Measurements from ENCODE around the gene HOXD11.

HOXD11 gene

DNA sequence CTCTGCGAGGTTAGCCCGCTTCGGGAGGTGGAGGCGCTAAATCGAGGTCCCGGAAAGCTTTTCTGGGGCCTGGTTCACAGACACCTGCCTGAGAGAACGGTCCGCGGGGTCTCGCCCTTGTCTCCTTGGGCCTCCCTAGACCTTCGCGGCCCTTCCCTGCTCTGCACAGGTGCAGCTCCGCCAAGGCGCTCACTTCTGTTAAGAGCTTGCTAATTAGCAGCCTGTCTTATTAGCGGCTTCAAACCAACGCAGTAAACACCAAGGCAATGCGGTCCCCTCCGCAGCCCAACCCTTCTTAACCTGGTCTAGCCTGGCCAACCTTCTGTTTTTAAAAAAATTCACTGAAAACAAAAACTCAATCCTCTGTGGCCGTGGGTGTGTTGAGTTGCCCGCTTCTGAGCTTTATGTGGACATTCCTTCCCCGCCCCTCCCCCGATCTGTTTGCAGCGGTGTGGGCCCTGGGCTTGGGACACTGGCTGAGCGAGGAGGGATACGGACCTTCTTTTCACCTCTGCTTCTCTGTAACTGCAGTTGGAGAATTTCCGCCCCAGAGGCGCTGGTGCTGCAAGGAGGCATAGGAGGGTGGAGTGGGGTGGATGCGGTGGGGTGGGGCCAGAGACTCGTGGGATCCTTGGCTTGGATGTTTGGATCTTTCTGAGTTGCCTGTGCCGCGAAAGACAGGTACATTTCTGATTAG lies 40.9 kb downstream of the HOXD11 start:
- Histone ChIP-seq H3K27me3 (ENCODE audit: low read depth, low read length) (peaks cover 3% of the 10 kb centered on the region; the same call in 1 of the 2 replicates), H3K4me2 (ENCODE audit: low read length) (no peak overlapping the region), H3K4me3 (ENCODE audit: low read length) (no peak overlapping the region), H3K27ac (ENCODE audit: low read length) (no peak overlapping the region), H2AFZ (ENCODE audit: low read depth, low read length) (no peak overlapping the region), H3K79me2 (ENCODE audit: low read length) (no peaks in the 10 kb centered on the region), H4K20me1 (ENCODE audit: insufficient read depth, low read length) (no peaks in the 10 kb centered on the region), H3K4me1 (ENCODE audit: low read length) (no peaks in the 10 kb centered on the region), H3K9ac (ENCODE audit: low read length) (no peak overlapping the region), H3K9me3 (ENCODE audit: insufficient read depth, low read length) (no peaks in the 10 kb centered on the region), H3K36me3 (replicated peaks; ENCODE audit: low read depth, low read length) (no peaks in the 10 kb centered on the region)
- TF ChIP-seq, protein P1, sequence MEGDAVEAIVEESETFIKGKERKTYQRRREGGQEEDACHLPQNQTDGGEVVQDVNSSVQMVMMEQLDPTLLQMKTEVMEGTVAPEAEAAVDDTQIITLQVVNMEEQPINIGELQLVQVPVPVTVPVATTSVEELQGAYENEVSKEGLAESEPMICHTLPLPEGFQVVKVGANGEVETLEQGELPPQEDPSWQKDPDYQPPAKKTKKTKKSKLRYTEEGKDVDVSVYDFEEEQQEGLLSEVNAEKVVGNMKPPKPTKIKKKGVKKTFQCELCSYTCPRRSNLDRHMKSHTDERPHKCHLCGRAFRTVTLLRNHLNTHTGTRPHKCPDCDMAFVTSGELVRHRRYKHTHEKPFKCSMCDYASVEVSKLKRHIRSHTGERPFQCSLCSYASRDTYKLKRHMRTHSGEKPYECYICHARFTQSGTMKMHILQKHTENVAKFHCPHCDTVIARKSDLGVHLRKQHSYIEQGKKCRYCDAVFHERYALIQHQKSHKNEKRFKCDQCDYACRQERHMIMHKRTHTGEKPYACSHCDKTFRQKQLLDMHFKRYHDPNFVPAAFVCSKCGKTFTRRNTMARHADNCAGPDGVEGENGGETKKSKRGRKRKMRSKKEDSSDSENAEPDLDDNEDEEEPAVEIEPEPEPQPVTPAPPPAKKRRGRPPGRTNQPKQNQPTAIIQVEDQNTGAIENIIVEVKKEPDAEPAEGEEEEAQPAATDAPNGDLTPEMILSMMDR (IDR thresholded peaks at IDR 0.05; ENCODE audit: low read depth, low read length), result no peak
- TF ChIP-seq EZH2phosphoT487 (IDR thresholded peaks at IDR 0.05; ENCODE audit: low read depth), result no peak

DNA sequence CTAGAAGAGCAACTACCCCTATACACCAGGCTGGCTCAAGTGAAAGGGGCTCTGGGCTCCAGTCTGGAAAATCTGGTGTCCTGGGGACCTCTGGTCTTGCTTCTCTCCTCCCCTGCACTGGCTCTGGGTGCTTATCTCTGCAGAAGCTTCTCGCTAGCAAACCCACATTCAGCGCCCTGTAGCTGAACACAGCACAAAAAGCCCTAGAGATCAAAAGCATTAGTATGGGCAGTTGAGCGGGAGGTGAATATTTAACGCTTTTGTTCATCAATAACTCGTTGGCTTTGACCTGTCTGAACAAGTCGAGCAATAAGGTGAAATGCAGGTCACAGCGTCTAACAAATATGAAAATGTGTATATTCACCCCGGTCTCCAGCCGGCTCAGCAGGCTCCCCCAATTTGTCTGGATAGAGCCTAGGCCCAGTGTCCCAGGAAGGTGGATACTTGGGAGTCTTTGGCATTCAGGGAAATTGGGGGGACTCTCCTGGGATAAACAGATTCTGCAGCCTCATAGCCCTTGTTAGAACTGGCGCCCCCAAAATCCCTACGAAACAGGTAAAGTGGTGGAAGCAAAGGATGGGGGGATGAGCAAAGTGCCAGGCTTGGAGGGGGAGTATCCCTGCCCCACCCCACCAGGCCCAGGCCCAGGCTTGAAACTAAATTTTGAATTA lies 41.8 kb downstream of the HOXD11 start:
- no peaks in the 10 kb centered on the region for H3K4me1 ChIP-seq (ENCODE audit: low read length)
- H3K27ac ChIP-seq (ENCODE audit: low read length), result no peak overlapping the region
- no peak overlapping the region for H3K4me2 ChIP-seq (ENCODE audit: low read length)
- peaks cover 3% of the 10 kb centered on the region; the same call in 1 of the 2 replicates for H3K27me3 ChIP-seq (ENCODE audit: low read depth, low read length)
- no peak overlapping the region for H3K4me3 ChIP-seq (ENCODE audit: low read length)
- TF ChIP-seq, protein P1 (IDR thresholded peaks at IDR 0.05; ENCODE audit: low read depth, low read length), result no peak
- no peak for TF ChIP-seq EZH2phosphoT487 (IDR thresholded peaks at IDR 0.05; ENCODE audit: low read depth)
- no peaks in the 10 kb centered on the region for H3K79me2 ChIP-seq (ENCODE audit: low read length)
- no peaks in the 10 kb centered on the region for H4K20me1 ChIP-seq (ENCODE audit: insufficient read depth, low read length)
- H3K9me3 ChIP-seq (ENCODE audit: insufficient read depth, low read length), result no peaks in the 10 kb centered on the region
- H3K9ac ChIP-seq (ENCODE audit: low read length), result no peak overlapping the region
- H2AFZ ChIP-seq (ENCODE audit: low read depth, low read length), result no peak overlapping the region
- no peaks in the 10 kb centered on the region for H3K36me3 ChIP-seq (replicated peaks; ENCODE audit: low read depth, low read length)

- TF ChIP-seq, protein P1 (IDR thresholded peaks at IDR 0.05; ENCODE audit: low read depth, low read length), result no peak
- TF ChIP-seq EZH2phosphoT487 (IDR thresholded peaks at IDR 0.05; ENCODE audit: low read depth), result no peak
- Histone ChIP-seq H3K9me3 (ENCODE audit: insufficient read depth, low read length) (no peaks in the 10 kb centered on the region), H3K27ac (ENCODE audit: low read length) (no peak overlapping the region), H4K20me1 (ENCODE audit: insufficient read depth, low read length) (no peaks in the 10 kb centered on the region), H3K36me3 (replicated peaks; ENCODE audit: low read depth, low read length) (no peaks in the 10 kb centered on the region), H3K4me1 (ENCODE audit: low read length) (no peaks in the 10 kb centered on the region), H3K9ac (ENCODE audit: low read length) (no peak overlapping the region), H3K4me2 (ENCODE audit: low read length) (no peak overlapping the region), H3K27me3 (ENCODE audit: low read depth, low read length) (peaks cover 3% of the 10 kb centered on the region; the same call in 1 of the 2 replicates), H2AFZ (ENCODE audit: low read depth, low read length) (no peak overlapping the region), H3K79me2 (ENCODE audit: low read length) (no peaks in the 10 kb centered on the region), H3K4me3 (ENCODE audit: low read length) (no peak overlapping the region)
These were observed 42.4 kb downstream of the HOXD11 start for GRCh38 chr2:176149481-176149938.

DNA sequence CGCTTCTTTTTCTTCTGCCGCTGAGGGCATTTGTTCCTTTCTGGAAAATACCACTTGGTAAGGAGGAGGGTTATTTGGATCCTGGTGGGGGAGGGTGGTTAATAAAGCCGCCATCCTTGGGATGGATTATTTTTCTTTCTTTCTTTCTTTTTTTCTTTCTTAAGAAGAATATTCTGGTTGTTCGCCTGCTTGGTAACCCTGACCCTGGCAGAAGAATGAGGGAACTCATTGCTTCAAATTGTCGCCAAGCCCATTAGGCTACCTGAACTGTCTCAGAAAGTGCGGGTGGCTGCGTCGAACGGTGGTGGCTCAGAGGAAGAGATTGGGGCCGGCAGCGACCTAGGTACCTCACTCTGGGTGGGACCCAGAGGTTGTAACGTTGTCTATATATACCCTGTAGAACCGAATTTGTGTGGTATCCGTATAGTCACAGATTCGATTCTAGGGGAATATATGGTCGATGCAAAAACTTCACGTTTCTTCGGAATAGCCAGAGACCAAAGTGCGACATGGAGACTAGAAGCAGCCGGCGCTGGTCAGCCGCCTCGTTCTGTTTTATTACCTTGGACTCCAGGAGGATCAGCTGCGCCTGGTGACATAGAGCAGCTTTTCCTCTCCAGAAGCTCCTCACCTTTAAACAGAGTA lies 43.0 kb downstream of the HOXD11 start:
- peaks cover 3% of the 10 kb centered on the region; the same call in 1 of the 2 replicates for H3K27me3 ChIP-seq (ENCODE audit: low read depth, low read length)
- TF ChIP-seq EZH2phosphoT487 (IDR thresholded peaks at IDR 0.05; ENCODE audit: low read depth), result no peak
- TF ChIP-seq, protein P1 (IDR thresholded peaks at IDR 0.05; ENCODE audit: low read depth, low read length), result no peak

More for the DNA sequence above, 43.0 kb downstream of the HOXD11 start:
- Histone ChIP-seq H3K9ac (ENCODE audit: low read length) (no peak overlapping the region), H3K27ac (ENCODE audit: low read length) (no peak overlapping the region), H3K79me2 (ENCODE audit: low read length) (no peaks in the 10 kb centered on the region), H3K36me3 (replicated peaks; ENCODE audit: low read depth, low read length) (no peaks in the 10 kb centered on the region), H3K4me2 (ENCODE audit: low read length) (no peak overlapping the region), H3K4me3 (ENCODE audit: low read length) (no peak overlapping the region), H4K20me1 (ENCODE audit: insufficient read depth, low read length) (no peaks in the 10 kb centered on the region), H3K4me1 (ENCODE audit: low read length) (no peaks in the 10 kb centered on the region), H3K9me3 (ENCODE audit: insufficient read depth, low read length) (no peaks in the 10 kb centered on the region), H2AFZ (ENCODE audit: low read depth, low read length) (no peak overlapping the region)
